KMS-11 (cell line): ENCODE results near the gene TAS2R31.
"Not testable (repeated sequence)": the region's sequence is repeated elsewhere in the genome, so short reads cannot be mapped to it uniquely, and the experiment has no call there.

Source experiments
- H2AFZ ChIP-seq: fragments of 200-600 bp; sonication (generic); 2 replicates; pipeline ENCODE4 v1.6.1; 2016; ENCODE audit warnings: antibody characterized with exemption, mixed run types, low read depth
- H3K27ac ChIP-seq: fragments of 200-600 bp; sonication (generic); 2 replicates; pipeline ENCODE4 v1.6.1; 2016; ENCODE audit warnings: mild to moderate bottlenecking, mixed run types
- H3K27me3 ChIP-seq: fragments of 200-600 bp; sonication (generic); 2 replicates; pipeline ENCODE4 v1.6.1; 2017; ENCODE audit warnings: mild to moderate bottlenecking, low read depth, mixed run types, moderate library complexity; ENCODE audit not compliant: insufficient read depth
- H3K36me3 ChIP-seq: fragments of 200-600 bp; sonication (generic); 2 replicates; pipeline ENCODE4 v1.6.1; 2017; ENCODE audit warnings: mild to moderate bottlenecking, mixed run types; ENCODE audit not compliant: insufficient read depth
- H3K4me1 ChIP-seq: fragments of 200-600 bp; sonication (generic); 2 replicates; pipeline ENCODE4 v1.6.1; 2016; ENCODE audit warnings: mild to moderate bottlenecking, low read depth, mixed run types; ENCODE audit not compliant: poor library complexity, severe bottlenecking
- H3K4me2 ChIP-seq: fragments of 200-600 bp; sonication (generic); 2 replicates; pipeline ENCODE4 v1.7.0; 2016; ENCODE audit warnings: mild to moderate bottlenecking, mixed run types
- H3K4me3 ChIP-seq: fragments of 200-600 bp; sonication (generic); IDR thresholded peaks from 2 replicates; pipeline ENCODE4 v1.6.1; 2017; ENCODE audit warnings: low read depth, low read length, mixed read lengths; ENCODE audit not compliant: insufficient read depth
- H3K79me2 ChIP-seq: fragments of 200-600 bp; sonication (generic); 2 replicates; pipeline ENCODE4 v1.6.1; 2016; ENCODE audit warnings: low read depth, mixed run types; ENCODE audit not compliant: insufficient read depth
- H3K9ac ChIP-seq: fragments of 200-600 bp; sonication (generic); 2 replicates; pipeline ENCODE4 v1.6.1; 2016; ENCODE audit warnings: mild to moderate bottlenecking, mixed run types
- H4K20me1 ChIP-seq: fragments of 200-600 bp; sonication (generic); 2 replicates; pipeline ENCODE4 v1.6.1; 2016; ENCODE audit warnings: mild to moderate bottlenecking, mixed run types; ENCODE audit not compliant: insufficient read depth
- TF ChIP-seq, protein P1 (sequence below): fragments of 200-600 bp; sonication (generic); conservative IDR thresholded peaks from 2 replicates; pipeline ENCODE4 v1.6.1; 2017; ENCODE audit warnings: low read depth, mild to moderate bottlenecking, antibody characterized with exemption, low read length, moderate library complexity, mixed read lengths

Gene TAS2R31

DNA sequence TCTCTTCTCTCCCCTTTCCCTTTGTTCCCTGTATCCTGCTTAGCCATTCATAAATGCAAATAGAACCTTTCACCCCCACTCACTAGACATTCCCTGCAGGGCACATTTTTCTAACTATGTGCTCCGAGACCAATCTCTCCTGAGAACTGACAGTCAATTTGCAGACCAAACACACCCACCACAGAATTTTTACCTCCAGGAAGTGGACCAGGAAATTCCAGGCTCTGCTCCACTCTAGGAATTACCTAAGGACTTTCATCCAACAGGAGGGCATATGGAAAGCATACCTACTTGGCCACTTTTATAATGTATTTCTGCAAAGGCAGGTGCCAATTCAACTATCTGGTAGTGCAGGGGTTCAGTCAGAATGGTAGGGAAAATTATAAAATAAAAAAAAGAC lies 39.8 kb upstream of the TAS2R31 start:
- no peak overlapping the region for H3K27ac ChIP-seq
- H3K4me3 ChIP-seq, result no peak overlapping the region
- H2AFZ ChIP-seq, result no peak overlapping the region
- H3K9ac ChIP-seq, result no peak overlapping the region
- no peaks in the 10 kb centered on the region for H3K36me3 ChIP-seq
- no peak overlapping the region for H3K4me2 ChIP-seq
- no peaks in the 10 kb centered on the region; the same call in 1 of the 2 replicates for H3K27me3 ChIP-seq
- H4K20me1 ChIP-seq, result peaks cover 3% of the 10 kb centered on the region; the same call in 1 of the 2 replicates
- 0 out of 2 replicates have a peak, but pooled peaks cover 9% of the 10 kb centered on the region for H3K79me2 ChIP-seq
- peaks cover 14% of the 10 kb centered on the region for H3K4me1 ChIP-seq
- TF ChIP-seq, protein P1, sequence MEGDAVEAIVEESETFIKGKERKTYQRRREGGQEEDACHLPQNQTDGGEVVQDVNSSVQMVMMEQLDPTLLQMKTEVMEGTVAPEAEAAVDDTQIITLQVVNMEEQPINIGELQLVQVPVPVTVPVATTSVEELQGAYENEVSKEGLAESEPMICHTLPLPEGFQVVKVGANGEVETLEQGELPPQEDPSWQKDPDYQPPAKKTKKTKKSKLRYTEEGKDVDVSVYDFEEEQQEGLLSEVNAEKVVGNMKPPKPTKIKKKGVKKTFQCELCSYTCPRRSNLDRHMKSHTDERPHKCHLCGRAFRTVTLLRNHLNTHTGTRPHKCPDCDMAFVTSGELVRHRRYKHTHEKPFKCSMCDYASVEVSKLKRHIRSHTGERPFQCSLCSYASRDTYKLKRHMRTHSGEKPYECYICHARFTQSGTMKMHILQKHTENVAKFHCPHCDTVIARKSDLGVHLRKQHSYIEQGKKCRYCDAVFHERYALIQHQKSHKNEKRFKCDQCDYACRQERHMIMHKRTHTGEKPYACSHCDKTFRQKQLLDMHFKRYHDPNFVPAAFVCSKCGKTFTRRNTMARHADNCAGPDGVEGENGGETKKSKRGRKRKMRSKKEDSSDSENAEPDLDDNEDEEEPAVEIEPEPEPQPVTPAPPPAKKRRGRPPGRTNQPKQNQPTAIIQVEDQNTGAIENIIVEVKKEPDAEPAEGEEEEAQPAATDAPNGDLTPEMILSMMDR, result no peak

DNA sequence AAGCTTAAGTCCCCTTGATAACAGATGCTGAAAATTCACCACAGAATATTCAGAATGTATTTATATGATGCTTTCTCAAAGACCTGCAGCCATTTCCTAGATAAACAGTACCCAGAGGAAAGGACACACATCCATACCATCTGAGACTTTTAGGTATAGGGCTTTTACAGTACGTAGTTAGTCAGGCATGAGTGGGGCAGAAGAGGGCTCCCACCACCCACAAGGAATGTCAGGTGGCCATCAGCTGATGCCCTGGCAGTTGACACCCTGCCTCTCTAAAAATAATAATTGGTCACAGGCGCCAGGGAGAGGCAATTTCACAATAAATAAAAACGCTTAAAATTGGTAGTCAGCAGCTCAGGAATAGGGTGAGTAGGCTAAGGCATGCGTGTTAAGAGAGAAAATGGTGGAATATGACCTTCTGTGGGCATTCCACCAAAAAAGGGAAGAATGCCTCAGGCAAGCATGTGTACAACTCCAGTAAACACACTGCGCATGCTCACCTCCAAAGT lies 38.7 kb upstream of the TAS2R31 start:
- H3K36me3 ChIP-seq, result no peaks in the 10 kb centered on the region
- TF ChIP-seq, protein P1, result no peak

DNA sequence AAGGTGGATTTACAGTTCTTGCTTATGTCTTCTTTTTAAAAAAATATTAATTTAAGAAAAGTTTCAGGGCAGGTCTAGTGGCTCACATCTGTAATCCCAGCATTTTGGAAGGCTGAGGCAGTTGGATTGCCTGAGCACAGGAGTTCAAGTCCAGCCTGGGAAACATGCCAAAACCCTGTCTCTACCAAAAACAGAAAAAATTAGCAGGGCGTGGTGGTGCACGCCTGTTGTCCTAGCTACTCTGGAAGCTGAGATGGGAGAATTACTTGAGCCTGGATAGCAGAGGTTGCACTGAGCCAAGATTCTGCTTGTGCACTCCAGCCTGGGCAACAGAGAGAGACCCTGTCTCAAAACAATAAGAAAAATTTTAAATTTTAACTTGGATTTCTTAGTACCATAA lies 36.3 kb upstream of the TAS2R31 start:
- H4K20me1 ChIP-seq, result no peaks in the 10 kb centered on the region
- TF ChIP-seq, protein P1, result no peak

More for the DNA sequence above, 38.7 kb upstream of the TAS2R31 start:
- Histone ChIP-seq H3K9ac (no peak overlapping the region), H3K4me3 (no peak overlapping the region), H2AFZ (no peak overlapping the region), H3K4me1 (peaks cover 3% of the 10 kb centered on the region), H3K27me3 (no peaks in the 10 kb centered on the region; the same call in 1 of the 2 replicates), H3K4me2 (no peak overlapping the region), H4K20me1 (no peaks in the 10 kb centered on the region), H3K79me2 (0 out of 2 replicates have a peak, but pooled peaks cover 9% of the 10 kb centered on the region), H3K27ac (no peak overlapping the region)

DNA sequence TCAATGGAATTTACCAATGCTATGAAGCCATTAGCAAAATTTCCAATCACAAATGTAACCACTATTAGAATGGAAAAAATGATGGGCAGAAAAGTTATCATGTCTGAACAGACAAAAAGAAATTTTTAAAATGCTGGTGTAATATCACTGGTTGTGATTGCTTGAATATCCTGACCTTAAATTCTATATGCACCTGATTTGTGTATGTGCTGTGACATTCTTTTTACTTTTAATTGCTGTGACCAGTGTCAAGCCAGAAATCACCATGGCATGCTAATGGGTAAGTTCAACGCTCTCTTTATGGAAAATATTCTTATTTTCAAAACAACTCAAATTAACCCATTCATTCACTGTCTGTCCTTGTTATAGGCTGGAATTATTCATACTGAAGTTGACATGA lies 31.0 kb upstream of the TAS2R31 start, which contains the start of gene TAS2R46:
Gene TAS2R46 (minus strand): TSS at position 101 of the 400 bp plus-strand sequence. CDS start 0 bp downstream, at position 101.
- not testable (repeated sequence) for H3K27ac ChIP-seq, H3K4me2 ChIP-seq, H4K20me1 ChIP-seq, H3K4me3 ChIP-seq, H2AFZ ChIP-seq, H3K27me3 ChIP-seq, H3K79me2 ChIP-seq, H3K4me1 ChIP-seq, H3K36me3 ChIP-seq, H3K9ac ChIP-seq

More for the DNA sequence above, 36.3 kb upstream of the TAS2R31 start:
- no peak overlapping the region for H3K4me2 ChIP-seq
- H3K4me3 ChIP-seq, result no peak overlapping the region
- no peak overlapping the region for H2AFZ ChIP-seq
- no peaks in the 10 kb centered on the region for H3K4me1 ChIP-seq
- 0 out of 2 replicates have a peak, but pooled peaks cover 9% of the 10 kb centered on the region for H3K79me2 ChIP-seq
- no peaks in the 10 kb centered on the region for H3K27me3 ChIP-seq
- no peaks in the 10 kb centered on the region for H3K36me3 ChIP-seq
- no peak overlapping the region for H3K27ac ChIP-seq
- H3K9ac ChIP-seq, result no peak overlapping the region

DNA sequence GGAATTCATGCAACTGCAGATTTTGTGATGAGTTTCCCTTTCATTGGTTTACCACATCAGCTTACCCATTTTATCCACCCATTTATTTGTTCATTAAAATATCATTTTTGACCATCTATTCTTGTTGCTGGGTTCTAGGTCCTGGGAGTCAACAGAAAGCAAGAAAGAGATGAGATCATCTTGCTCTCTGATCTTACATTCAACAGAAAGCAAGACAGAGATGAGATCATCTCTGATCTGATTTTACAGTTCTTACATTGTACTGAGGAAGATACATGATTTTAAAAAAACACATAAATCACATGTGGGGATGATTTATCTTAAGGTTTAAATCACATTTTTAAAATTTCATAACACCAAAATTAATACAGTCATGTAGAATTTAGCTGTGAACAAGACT lies 28.6 kb upstream of the TAS2R31 start:
- H3K4me2 ChIP-seq, result no peak overlapping the region
- no peaks in the 10 kb centered on the region for H3K36me3 ChIP-seq
- no peak overlapping the region for H3K9ac ChIP-seq
- H3K27me3 ChIP-seq, result no peaks in the 10 kb centered on the region
- no peaks in the 10 kb centered on the region for H3K4me1 ChIP-seq
- no peak overlapping the region for H3K4me3 ChIP-seq
- no peak overlapping the region for H2AFZ ChIP-seq
- H3K79me2 ChIP-seq, result no peaks in the 10 kb centered on the region
- no peak overlapping the region for H3K27ac ChIP-seq
- no peaks in the 10 kb centered on the region for H4K20me1 ChIP-seq
- TF ChIP-seq, protein P1, result no peak
